ENCODE measurements around the gene C19orf12.

Gene C19orf12

DNA sequence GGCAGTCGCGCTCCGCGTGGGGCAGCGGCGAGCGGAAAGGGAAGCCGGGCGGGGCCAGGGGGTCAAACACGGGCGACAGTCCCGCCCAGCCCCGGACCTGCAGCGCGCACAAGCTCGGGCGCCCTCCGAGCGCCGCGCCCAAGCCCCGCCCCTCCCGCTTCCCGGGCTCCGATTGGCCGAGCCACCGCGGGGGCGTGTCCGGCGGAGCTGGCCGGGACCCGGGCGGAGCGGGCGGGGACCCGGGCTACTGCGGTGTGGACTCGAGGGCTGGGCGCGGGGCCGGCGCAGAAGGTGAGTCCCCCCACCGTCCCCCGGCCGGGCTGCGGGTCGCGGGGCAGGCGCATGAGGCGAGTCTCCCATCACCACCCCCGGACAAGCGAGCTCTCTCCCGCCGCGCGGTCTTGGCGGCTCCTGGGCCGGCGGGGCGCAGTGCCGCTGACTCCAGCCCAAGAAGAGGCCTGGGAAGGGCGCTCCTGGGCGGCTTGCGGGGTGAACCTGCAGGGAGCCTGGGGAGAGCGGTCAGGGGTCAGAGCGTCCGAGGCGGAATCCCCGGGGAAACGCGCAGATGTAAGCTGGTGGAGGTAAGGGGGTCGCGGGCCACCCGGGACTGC, 49.7 kb downstream of the C19orf12 start, which contains the start of gene PLEKHF1:
Gene PLEKHF1 (plus strand): TSS at position 247 of the 611 bp plus-strand sequence. CDS start 8,379 bp downstream, outside the sequence.
- DNase-seq = peak in 54 of 58 donors; percentile 51 to 91 (median 80)

DNA sequence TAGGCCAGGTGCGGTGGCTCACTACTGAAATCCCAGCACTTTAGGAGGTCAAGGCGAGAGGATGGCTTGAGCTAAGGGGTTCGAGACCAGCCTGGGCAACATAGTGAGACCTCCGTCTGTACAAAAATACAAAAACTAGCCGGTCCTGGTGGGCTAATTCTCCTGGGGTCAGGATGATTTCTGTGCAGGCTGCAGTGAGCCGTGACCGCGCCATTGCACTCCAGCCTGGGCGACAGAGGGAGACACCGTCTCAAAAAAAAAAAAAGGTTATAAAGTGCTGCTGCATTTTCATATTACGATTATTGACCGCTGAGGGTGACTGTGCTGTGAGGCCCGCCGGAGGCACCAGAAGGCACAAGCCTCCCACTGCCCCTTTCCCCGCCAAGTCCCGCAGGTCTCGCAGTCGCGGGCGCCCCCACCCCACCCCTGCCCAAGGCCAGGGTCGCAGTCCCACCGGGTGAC, 50.3 kb downstream of the C19orf12 start:
- no peak for DNase-seq

DNA sequence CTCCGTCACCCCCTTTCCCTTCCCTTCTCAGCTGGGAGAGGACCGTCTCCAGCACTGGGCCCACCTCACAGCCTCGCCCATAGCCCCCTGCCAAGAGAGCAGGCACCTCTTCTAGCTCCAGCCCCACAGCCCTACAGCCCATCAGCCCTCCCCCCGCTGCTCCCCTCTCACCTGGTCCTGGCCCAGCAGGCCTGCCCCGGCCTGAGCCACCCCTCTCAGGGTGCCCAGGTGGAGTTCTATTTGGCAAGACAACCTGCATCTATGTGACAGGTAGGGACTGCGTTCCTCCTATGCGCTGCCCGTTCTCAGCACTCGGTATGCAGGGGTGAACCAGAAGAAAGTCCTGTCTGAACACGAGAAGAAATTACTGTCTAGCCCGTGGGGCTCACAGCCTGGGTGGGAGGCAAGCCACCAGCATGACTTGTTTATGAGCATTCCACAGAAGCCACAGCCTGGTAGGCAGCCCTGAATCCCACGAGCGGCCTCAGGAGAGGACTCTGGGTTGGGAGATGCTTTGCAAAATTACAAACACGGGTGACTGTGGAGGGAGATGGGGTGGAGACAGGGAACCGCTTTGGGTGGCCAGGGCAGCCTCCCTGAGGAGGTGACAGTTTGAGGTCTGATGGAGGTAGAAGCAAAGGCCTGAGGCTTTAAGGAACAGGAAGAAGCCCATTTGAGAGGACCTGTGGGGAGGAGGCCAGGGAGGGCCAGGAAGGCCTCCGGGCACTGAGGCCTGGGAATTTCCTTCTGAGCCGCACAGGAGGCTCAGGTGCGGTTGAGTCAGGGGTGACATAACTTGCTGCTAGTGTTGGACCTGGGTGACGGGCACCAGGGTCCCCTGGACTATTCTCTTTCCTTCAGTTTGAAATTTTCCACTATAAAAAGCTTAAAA, 51.0 kb downstream of the C19orf12 start:
- DNase-seq = no peak

GRCh38 chr19:29662604-29663404, 52.3 kb downstream of the C19orf12 start:
- peak in 14 of 58 donors; percentile 19 to 79 (median 40) for DNase-seq

DNA sequence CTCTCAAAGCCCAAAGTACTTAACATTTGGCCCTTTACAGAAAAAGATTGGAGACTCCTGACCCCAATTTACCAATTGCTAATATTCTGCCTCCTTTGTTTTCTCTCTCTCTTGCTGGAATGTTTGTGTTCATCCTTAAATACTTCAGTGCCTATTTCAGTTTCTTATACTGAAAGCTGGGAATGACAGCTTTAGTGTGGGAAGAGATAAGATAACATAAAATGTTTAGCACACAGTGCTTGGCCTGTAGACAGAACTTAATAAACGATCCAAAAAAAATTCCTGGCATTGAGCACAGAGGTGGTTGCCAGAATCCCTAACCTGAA, 52.8 kb downstream of the C19orf12 start:
- no peak for DNase-seq

DNA sequence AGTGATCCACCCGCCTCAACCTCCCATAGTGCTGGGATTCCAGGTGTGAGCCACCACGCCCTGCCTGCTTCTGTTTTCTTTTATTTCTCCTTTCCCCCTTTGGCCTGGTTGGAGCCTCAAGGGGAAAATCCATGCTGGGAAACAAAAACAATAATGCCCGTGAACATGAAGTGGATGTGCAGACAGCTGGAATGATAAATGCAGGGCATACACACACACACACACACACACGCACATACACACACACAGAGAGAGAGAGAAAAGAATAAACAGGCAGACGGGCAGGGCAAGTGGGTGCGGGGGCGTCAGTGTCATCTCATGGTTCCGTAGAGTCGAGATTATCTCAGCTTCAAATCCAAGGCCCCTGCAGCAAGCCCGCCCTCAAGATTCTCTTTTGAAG, 54.2 kb downstream of the C19orf12 start:
- DNase-seq = no peak

- no peak for DNase-seq
These were observed 56.7 kb downstream of the C19orf12 start for GRCh38 chr19:29658221-29658991.

DNA sequence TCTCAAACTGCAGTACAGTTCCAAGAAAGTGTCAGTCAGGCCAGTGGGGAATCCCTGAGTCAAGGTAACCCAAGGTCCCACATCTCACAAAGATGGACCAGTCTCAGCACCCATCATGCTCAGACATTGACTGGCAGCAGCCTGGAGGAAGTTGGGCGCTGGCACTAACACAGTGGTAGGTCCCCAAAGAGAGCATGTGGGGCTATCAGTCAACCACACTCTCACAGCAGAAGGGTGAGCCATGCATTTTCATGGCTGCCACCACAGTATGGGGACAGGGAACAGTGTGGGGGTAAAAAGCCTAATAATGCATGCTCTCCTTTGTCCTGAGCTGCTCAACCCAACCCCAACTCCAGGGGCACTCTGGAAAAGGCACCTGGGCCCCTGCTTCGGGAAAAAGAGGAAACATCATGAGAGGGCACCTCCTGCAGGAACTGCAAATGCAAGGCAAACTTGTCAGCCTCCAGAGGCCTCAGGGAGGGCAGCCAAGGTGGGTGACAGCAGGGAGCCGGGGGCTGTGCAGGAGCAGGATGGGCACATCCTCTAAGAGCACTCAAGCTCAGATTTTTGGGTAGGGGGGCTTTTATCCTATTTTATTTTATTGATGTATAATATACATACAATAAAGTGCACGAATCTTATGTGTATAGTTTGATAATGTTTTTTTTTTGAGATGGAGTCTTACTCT, 59.3 kb downstream of the C19orf12 start:
- no peak for DNase-seq

- no peak for DNase-seq
These were observed 61.7 kb downstream of the C19orf12 start for GRCh38 chr19:29653398-29653797.

- no peak for DNase-seq
These were observed 63.3 kb downstream of the C19orf12 start for GRCh38 chr19:29651622-29652394.

GRCh38 chr19:29650772-29651387, 64.2 kb downstream of the C19orf12 start:
- DNase-seq = no peak
